GM13976 (cell line): ENCODE results near the gene ATP2A1.
A peak's percentile ranks its signal among the peaks of the same experiment; 100 is the strongest.

ENCODE experiments used
- DNase-seq: peaks from one replicate; pipeline ENCODE4 v3.0.0; 2012; ENCODE audit warnings: low spot score
- CTCF ChIP-seq: IDR thresholded peaks from 2 replicates; pipeline ENCODE4 v1.5.1; 2012; ENCODE audit warnings: borderline replicate concordance, mild to moderate bottlenecking; ENCODE audit not compliant: insufficient read depth; ENCODE audit errors: extremely low read depth, missing control alignments, control extremely low read depth
- in situ Hi-C: fragments of 300-500 bp; cut with MboI; formaldehyde crosslinking; loops from one replicate; pipeline ENCODE4 v1.12.0; 2022; ENCODE audit warnings: low sequenced_read_pairs, mixed read lengths, inconsistent platforms; ENCODE audit not compliant: unreplicated experiment

The ATP2A1 gene

GRCh38 chr16:28913946-28914724, 35.8 kb downstream of the ATP2A1 start:
- TF ChIP-seq CTCF = no peak
- DNase-seq = no peak
- in situ Hi-C loops = no loop called here

GRCh38 chr16:28915181-28915580, 36.9 kb downstream of the ATP2A1 start:
- no peak for TF ChIP-seq CTCF
- in situ Hi-C loops = no loop called here
- no peak for DNase-seq

GRCh38 chr16:28917095-28917494, 38.8 kb downstream of the ATP2A1 start:
- DNase-seq = no peak
- TF ChIP-seq CTCF = no peak
- in situ Hi-C loops = no loop called here

GRCh38 chr16:28918698-28919097, 40.4 kb downstream of the ATP2A1 start:
- in situ Hi-C loops = no loop called here
- no peak for DNase-seq
- no peak for TF ChIP-seq CTCF

- in situ Hi-C loops = no loop called here
- TF ChIP-seq CTCF = no peak
- no peak for DNase-seq
Measured at GRCh38 chr16:28923231-28923587, 44.9 kb downstream of the ATP2A1 start.

- DNase-seq = peak; percentile 80
- in situ Hi-C loops = no loop called here
- no peak for TF ChIP-seq CTCF
Measured at GRCh38 chr16:28923652-28924398, 45.5 kb downstream of the ATP2A1 start.
